D721Med (cell line): ENCODE results near the gene ZMIZ2.
"Not testable (repeated sequence)": the region's sequence is repeated elsewhere in the genome, so short reads cannot be mapped to it uniquely, and the experiment has no call there.

Experiments used
- DNase-seq: peaks from one replicate; pipeline ENCODE4 v3.0.0; 2011; ENCODE audit warnings: low spot score; ENCODE audit not compliant: insufficient read length
- FAIRE-seq: peaks from 2 replicates; lab custom pipeline; 2011; peaks lifted over from hg19 to GRCh38; lab: Jason Lieb, UNC
- TF ChIP-seq, protein P1 (sequence below): IDR thresholded peaks from 2 replicates; pipeline ENCODE4 v1.5.1; 2012; ENCODE audit warnings: mild to moderate bottlenecking, control low read depth; ENCODE audit not compliant: insufficient read depth; ENCODE audit errors: missing control alignments

Gene ZMIZ2

DNA sequence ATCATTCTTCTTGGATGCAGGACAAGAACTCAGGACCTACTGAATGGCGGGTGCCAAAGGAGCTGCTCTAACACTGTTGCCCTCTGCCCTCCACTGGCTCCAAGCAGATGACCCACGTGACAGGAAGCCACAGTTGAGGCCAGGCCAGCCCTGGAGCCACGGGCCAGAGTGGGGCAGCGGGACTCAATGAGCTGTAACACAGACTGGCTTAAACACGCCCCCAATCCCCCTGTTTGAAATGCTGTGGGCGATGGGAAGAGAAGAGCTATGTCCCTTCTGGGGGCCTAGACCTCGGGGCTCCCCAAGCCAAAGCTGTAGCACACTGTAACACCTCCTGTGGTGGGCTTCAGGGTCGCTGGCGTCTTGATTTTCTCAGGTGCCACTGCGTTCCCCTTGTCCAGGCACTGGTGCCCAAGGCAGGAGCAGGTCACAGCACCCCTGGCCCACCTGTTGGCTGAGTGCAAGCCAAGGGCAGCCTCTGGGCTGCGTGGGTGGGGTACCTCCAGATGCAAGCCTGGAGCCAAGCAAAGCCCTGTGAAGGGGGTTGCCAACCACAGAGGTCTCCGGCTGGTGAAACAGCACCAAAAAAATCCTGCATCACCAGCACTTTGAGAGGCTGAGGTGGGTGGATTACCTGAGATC, 18.6 kb upstream of the ZMIZ2 start:
- TF ChIP-seq, protein P1, sequence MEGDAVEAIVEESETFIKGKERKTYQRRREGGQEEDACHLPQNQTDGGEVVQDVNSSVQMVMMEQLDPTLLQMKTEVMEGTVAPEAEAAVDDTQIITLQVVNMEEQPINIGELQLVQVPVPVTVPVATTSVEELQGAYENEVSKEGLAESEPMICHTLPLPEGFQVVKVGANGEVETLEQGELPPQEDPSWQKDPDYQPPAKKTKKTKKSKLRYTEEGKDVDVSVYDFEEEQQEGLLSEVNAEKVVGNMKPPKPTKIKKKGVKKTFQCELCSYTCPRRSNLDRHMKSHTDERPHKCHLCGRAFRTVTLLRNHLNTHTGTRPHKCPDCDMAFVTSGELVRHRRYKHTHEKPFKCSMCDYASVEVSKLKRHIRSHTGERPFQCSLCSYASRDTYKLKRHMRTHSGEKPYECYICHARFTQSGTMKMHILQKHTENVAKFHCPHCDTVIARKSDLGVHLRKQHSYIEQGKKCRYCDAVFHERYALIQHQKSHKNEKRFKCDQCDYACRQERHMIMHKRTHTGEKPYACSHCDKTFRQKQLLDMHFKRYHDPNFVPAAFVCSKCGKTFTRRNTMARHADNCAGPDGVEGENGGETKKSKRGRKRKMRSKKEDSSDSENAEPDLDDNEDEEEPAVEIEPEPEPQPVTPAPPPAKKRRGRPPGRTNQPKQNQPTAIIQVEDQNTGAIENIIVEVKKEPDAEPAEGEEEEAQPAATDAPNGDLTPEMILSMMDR = no peak
- no peak for DNase-seq
- FAIRE-seq = no peak

GRCh38 chr7:44732971-44733370, 15.7 kb upstream of the ZMIZ2 start:
- FAIRE-seq, DNase-seq: not testable (repeated sequence)

- FAIRE-seq = no peak
- no peak for DNase-seq
Measured at GRCh38 chr7:44733708-44734481, 14.8 kb upstream of the ZMIZ2 start.

GRCh38 chr7:44735403-44736165, 13.1 kb upstream of the ZMIZ2 start:
- TF ChIP-seq, protein P1 = no peak
- FAIRE-seq = no peak
- DNase-seq = no peak

More at GRCh38 chr7:44733708-44734481, 14.8 kb upstream of the ZMIZ2 start:
- TF ChIP-seq, protein P1 = no peak

- DNase-seq = no peak
- TF ChIP-seq, protein P1 = no peak
- FAIRE-seq = no peak
Measured at GRCh38 chr7:44736896-44737295, 11.8 kb upstream of the ZMIZ2 start.

DNA sequence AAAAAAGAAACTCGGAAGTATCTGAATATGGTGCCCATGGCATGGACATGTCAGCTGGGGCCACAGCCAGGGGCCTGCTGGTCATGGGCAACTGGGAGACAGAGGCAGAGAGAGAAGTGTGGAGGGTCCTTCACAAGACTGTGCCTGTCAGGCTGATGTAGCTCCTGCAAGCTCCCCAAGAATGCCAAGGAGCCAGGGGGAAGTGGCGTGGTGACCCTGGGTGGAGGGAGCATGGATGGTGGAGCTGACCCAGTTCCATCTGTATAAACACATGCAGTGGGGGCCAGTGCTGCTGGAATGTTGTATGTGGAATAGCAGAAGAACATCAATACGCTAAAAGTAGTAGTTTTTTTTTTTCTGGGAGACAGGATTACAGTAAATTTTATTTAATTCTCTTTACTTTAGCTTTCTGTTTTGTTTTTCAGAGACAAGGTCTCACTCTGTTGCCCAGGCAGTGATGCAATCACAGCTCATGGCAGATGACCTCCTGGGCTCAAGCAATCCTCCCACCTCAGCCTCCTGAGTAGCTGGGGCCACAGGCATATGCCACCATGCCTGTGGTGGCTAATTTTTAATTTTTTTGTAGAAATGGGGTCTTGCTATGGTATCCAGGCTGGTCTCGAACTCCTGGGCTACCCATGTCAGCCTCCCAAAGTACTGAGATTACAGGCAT, 10.5 kb upstream of the ZMIZ2 start:
- FAIRE-seq (no peak), DNase-seq (no peak)

More for the DNA sequence above, 10.5 kb upstream of the ZMIZ2 start:
- TF ChIP-seq, protein P1 = no peak
